ENCODE measurements around the gene CDK9.

The CDK9 gene

DNA sequence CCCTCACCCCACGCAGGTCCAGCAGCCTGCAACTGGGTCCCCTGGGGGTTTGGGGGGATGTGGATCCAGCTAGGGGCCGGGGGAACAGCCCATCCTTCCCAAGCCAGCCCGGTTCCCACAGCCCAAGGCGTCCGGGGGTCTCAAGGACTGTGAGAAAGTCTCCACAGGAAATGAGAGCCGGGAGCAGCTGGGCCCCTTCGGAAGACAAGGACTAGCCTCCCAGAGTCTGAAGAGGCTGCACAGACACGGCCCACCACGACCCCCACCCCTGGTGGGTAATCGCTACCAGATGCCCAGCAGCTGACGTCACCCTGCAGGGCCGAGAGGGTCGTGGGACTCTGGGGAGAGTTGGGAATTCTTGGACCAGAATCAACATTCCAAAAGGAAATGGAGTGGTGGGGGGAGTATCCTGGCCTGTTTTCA is 17.9 kb upstream of the CDK9 start:
- Histone ChIP-seq H3K4me3 (ENCODE audit: low read depth, low read length) (no peak overlapping the region), H3K27me3 (no peaks in the 10 kb centered on the region), H3K36me3 (no peaks in the 10 kb centered on the region), H3K4me1 (peaks cover 9% of the 10 kb centered on the region), H3K9me3 (no peaks in the 10 kb centered on the region)
- TF ChIP-seq, protein P1, sequence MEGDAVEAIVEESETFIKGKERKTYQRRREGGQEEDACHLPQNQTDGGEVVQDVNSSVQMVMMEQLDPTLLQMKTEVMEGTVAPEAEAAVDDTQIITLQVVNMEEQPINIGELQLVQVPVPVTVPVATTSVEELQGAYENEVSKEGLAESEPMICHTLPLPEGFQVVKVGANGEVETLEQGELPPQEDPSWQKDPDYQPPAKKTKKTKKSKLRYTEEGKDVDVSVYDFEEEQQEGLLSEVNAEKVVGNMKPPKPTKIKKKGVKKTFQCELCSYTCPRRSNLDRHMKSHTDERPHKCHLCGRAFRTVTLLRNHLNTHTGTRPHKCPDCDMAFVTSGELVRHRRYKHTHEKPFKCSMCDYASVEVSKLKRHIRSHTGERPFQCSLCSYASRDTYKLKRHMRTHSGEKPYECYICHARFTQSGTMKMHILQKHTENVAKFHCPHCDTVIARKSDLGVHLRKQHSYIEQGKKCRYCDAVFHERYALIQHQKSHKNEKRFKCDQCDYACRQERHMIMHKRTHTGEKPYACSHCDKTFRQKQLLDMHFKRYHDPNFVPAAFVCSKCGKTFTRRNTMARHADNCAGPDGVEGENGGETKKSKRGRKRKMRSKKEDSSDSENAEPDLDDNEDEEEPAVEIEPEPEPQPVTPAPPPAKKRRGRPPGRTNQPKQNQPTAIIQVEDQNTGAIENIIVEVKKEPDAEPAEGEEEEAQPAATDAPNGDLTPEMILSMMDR (IDR thresholded peaks at IDR 0.05; ENCODE audit: low read depth, low read length), result no peak
- peak; percentile 51 for DNase-seq

DNA sequence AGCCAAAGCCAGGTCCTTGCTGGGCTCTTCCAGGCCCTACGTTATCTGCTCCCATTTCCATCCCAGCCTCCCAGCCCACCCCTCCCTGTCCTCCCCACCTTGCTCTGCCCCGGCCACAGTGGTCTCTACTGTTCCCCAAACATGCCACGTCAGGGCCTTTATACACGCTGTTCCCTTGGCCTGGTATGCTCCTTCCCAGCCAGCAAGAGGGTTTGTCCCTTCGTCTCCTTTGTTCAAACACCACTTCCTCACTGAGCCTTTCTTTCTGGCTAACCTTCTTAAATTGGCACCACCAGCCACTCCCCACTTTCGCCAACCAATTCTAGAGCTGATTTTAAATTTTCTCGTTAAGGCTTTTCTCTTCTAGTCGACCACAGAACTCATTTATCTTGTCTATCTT is 17.1 kb upstream of the CDK9 start:
- H3K9me3 ChIP-seq, result no peaks in the 10 kb centered on the region
- no peaks in the 10 kb centered on the region for H3K27me3 ChIP-seq
- no peak for DNase-seq
- peaks cover 9% of the 10 kb centered on the region for H3K4me1 ChIP-seq
- H3K4me3 ChIP-seq (ENCODE audit: low read depth, low read length), result no peak overlapping the region
- TF ChIP-seq, protein P1 (IDR thresholded peaks at IDR 0.05; ENCODE audit: low read depth, low read length), result no peak
- no peaks in the 10 kb centered on the region for H3K36me3 ChIP-seq

DNA sequence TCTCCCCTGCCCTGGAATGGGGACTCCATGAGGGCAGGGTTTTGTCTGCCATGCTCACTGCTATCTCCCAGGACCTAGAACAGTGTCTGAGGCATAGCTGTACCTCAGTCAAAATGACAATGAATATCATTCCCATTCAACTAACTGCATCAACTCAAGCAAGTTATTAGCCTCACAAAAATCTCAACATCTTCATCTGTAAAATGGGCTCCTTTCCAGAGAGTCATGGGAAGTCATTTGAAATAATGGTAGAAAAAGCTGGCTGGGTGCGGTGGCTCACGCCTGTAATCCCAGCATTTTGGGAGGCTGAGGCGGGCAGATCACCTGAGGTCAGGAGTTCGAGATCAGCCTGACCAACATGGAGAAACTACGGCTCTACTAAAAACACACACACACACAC is 16.7 kb upstream of the CDK9 start:
- no peak for DNase-seq
- no peaks in the 10 kb centered on the region for H3K36me3 ChIP-seq
- H3K4me1 ChIP-seq, result peaks cover 9% of the 10 kb centered on the region
- H3K27me3 ChIP-seq, result no peaks in the 10 kb centered on the region
- no peaks in the 10 kb centered on the region for H3K9me3 ChIP-seq
- H3K4me3 ChIP-seq (ENCODE audit: low read depth, low read length), result no peak overlapping the region
- TF ChIP-seq, protein P1 (IDR thresholded peaks at IDR 0.05; ENCODE audit: low read depth, low read length), result no peak

DNA sequence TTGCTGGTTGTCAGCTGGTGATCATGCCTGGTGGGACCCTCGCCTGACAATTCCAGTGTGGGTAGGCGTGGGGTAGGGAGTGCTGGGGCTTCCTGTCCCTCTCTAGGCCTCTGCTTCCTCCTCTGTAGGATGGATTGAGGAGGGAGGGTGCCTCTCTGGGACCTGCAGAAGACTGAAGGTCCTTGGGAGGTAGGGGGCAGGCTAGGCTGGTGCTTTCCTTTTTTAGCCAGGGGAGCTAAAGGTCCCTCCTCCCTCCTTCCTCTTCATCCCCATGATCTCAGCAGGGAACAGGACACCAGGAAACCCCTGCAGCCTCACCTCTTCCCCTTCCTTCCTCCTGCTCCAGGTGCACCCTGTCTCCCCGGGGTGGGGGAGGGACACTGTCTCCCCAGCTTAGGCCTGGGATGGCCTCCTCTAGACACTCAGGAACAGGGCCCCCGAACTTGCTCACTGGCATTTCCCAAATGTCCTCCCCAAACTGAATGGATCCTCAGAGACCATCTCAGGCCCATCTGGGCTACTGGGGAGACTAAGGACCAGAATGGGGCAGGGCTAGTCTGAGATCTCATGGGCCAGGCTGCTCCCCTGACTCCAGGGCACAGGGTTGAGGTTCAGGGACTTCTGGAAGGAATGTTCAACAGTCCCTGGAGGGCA is 15.8 kb upstream of the CDK9 start:
- DNase-seq, result no peak
- H3K9me3 ChIP-seq, result no peaks in the 10 kb centered on the region
- TF ChIP-seq, protein P1 (IDR thresholded peaks at IDR 0.05; ENCODE audit: low read depth, low read length), result no peak
- H3K4me3 ChIP-seq (ENCODE audit: low read depth, low read length), result no peak overlapping the region
- no peaks in the 10 kb centered on the region for H3K27me3 ChIP-seq
- peaks cover 9% of the 10 kb centered on the region for H3K4me1 ChIP-seq
- H3K36me3 ChIP-seq, result no peaks in the 10 kb centered on the region

DNA sequence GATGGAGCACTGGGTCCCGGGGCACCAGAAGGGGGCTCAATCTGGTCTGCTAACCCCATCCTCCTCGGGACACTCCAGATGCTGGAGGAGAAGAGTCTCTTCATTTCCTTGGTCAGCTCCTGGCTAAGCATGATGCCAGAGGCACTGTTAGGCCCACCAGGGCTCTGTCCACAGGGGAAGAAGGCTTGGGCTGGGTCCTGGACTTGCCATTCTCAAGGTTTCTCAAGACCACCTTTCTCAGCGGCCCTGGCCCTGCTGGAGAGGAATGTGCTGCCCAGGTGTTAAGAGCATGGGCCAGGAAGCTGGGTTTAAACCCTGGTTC is 15.3 kb upstream of the CDK9 start:
- Histone ChIP-seq H3K4me1 (peaks cover 9% of the 10 kb centered on the region), H3K4me3 (ENCODE audit: low read depth, low read length) (peak overlapping the region; percentile 43; the same call in 1 of the 2 replicates), H3K36me3 (no peaks in the 10 kb centered on the region), H3K27me3 (no peaks in the 10 kb centered on the region), H3K9me3 (no peaks in the 10 kb centered on the region)
- no peak for DNase-seq
- TF ChIP-seq, protein P1 (IDR thresholded peaks at IDR 0.05; ENCODE audit: low read depth, low read length), result no peak

DNA sequence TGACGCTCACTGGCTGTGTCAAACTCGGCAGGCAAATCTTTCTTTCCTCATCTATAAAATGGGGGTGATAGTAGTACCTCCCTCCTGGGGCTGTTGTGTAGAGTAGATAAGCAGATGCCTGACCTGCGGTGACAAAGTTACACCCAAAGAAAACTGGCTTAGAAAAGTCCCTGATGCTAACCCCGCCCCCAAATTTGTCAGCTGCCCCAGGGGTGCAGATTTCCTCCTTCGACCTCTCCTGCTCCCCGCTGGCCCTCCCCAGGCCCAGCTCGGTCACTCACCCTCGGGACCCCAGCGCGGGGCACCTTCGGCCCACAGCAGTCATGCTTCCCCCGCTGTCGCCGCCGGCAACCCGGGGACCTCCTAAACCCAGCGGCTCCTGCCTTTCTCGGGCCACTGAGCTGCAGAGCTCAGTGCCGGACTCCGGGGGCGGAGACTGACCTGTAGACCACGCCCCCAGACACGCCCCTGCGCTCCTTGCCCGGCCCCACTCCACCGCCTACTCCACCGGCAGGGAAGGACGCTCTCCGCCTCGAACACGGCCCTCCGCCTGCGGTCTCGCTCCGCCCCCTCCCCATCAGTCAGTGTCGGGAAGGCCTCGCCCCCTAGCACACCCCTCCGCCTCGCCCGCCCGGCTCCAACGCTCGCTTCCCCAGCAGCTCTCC is 14.8 kb upstream of the CDK9 start:
- peaks cover 9% of the 10 kb centered on the region for H3K4me1 ChIP-seq
- no peaks in the 10 kb centered on the region for H3K36me3 ChIP-seq
- peak; percentile 100 for DNase-seq
- no peaks in the 10 kb centered on the region for H3K9me3 ChIP-seq
- TF ChIP-seq, protein P1 (IDR thresholded peaks at IDR 0.05; ENCODE audit: low read depth, low read length), result no peak
- peak overlapping the region; percentile 43 for H3K4me3 ChIP-seq (ENCODE audit: low read depth, low read length)
- H3K27me3 ChIP-seq, result no peaks in the 10 kb centered on the region

Measured in BE2C (cell line).